GM12878 (cell line): ENCODE measurements around the gene ELL2. TPM values are rescaled to one million over a fixed set of nuclear protein-coding genes. Genes with fewer than 3 reads are reported as not detected.

Source experiments
- ATAC-seq: fragments of 200-7000 bp; cut with Tn5 transposase; 3 replicates; pipeline ENCODE4 v1.9.1; 2020; ENCODE audit warnings: mild to moderate bottlenecking, moderate library complexity
- BruUV-seq: library from RNA; stranded (reverse); fragments of 400-500 nt; replicated peaks from 2 replicates; lab custom pipeline; 2021; lab: Mats Ljungman, UMichigan
- CTCF ChIA-PET: fragments of 300-600 bp; sonication (Branson Sonifier 250); formaldehyde crosslinking; extraction: SDS; loops from one replicate; lab custom pipeline; 2021; ENCODE audit warnings: inconsistent platforms; lab: Yijun Ruan, JAX
- POLR2A ChIA-PET: fragments of 350-600 bp; formaldehyde crosslinking; extraction: SDS; loops from one replicate; lab custom pipeline; 2021; ENCODE audit warnings: inconsistent platforms; lab: Charles Lee
- RAD21 ChIA-PET: fragments of 300-600 bp; sonication (Branson Sonifier 250); formaldehyde crosslinking; loops from one replicate; lab custom pipeline; 2023; ENCODE audit warnings: antibody characterized with exemption; ENCODE audit not compliant: unreplicated experiment; lab: Charles Lee
- SMC1A ChIA-PET: fragments of 300-600 bp; sonication (Branson Sonifier 250); formaldehyde crosslinking; loops from one replicate; lab custom pipeline; 2023; ENCODE audit not compliant: unreplicated experiment, uncharacterized antibody; lab: Charles Lee
- DNase-seq: peaks from one replicate; pipeline ENCODE4 v3.0.0-alpha.2; 2011; ENCODE audit warnings: low read depth, low spot score
- FAIRE-seq: peaks from 3 replicates; lab custom pipeline; 2011; peaks lifted over from hg19 to GRCh38; lab: Jason Lieb, UNC
- H2AFZ ChIP-seq: 2 replicates; pipeline ENCODE4 v1.6.0; 2011; ENCODE audit warnings: low read depth, low read length, control low read depth; ENCODE audit not compliant: control insufficient read depth
- H3K27ac ChIP-seq: 2 replicates; pipeline ENCODE4 v1.5.1; 2011; ENCODE audit warnings: control low read depth; ENCODE audit not compliant: control insufficient read depth, insufficient read depth
- H3K27me3 ChIP-seq, 2 experiments: replicated peaks in 1 of 2; 2 replicates each; pipeline versions ENCODE4 v1.6.0 to v1.6.1; 2011; ENCODE audit warnings: low read length in 1 of 2; ENCODE audit not compliant: control insufficient read depth in 2 of 2, insufficient read depth in 2 of 2
- H3K36me3 ChIP-seq, 2 experiments: 2 replicates each; pipeline ENCODE4 v1.5.1; 2011; ENCODE audit warnings: low read length in 1 of 2; ENCODE audit not compliant: control insufficient read depth in 2 of 2, insufficient read depth in 2 of 2
- H3K4me1 ChIP-seq: 2 replicates; pipeline ENCODE4 v1.6.1; 2011; ENCODE audit warnings: mild to moderate bottlenecking, low read length, moderate library complexity, mixed read lengths; ENCODE audit not compliant: control insufficient read depth, insufficient read depth
- H3K4me2 ChIP-seq: 2 replicates; pipeline ENCODE4 v1.6.0; 2011; ENCODE audit warnings: control low read depth; ENCODE audit not compliant: control insufficient read depth, insufficient read depth
- H3K4me3 ChIP-seq: fragments of 200-600 bp; sonication (generic); 2 replicates; pipeline ENCODE4 v1.5.1; 2016
- H3K79me2 ChIP-seq: 2 replicates; pipeline ENCODE4 v1.6.0; 2011; ENCODE audit warnings: low read length; ENCODE audit not compliant: control insufficient read depth, insufficient read depth
- H3K9ac ChIP-seq: 2 replicates; pipeline ENCODE4 v1.8.0; 2011; ENCODE audit warnings: low read length, control low read depth, mixed read lengths; ENCODE audit not compliant: control insufficient read depth, insufficient read depth
- H3K9me3 ChIP-seq: replicated peaks from 3 replicates; pipeline ENCODE4 v1.5.1; 2011; ENCODE audit warnings: mild to moderate bottlenecking, low read length; ENCODE audit not compliant: control insufficient read depth, insufficient read depth
- H4K20me1 ChIP-seq: 2 replicates; pipeline ENCODE4 v1.6.0; 2011; ENCODE audit not compliant: control insufficient read depth, insufficient read depth
- ATF3 ChIP-seq: IDR thresholded peaks from 2 replicates; pipeline ENCODE4 v1.6.1; 2011; ENCODE audit warnings: low read depth, mild to moderate bottlenecking, low read length, moderate library complexity, borderline replicate concordance; ENCODE audit errors: extremely low read depth
- ATF7 ChIP-seq: fragments of 450-650 bp; IDR thresholded peaks from 2 replicates; pipeline ENCODE4 v1.6.1; 2016; ENCODE audit warnings: low read depth, mild to moderate bottlenecking
- BMI1 ChIP-seq: fragments of 450-650 bp; IDR thresholded peaks from 2 replicates; pipeline ENCODE4 v1.6.1; 2016; ENCODE audit warnings: mild to moderate bottlenecking, moderate library complexity, borderline replicate concordance
- EZH2 ChIP-seq: IDR thresholded peaks from 2 replicates; pipeline ENCODE4 v1.6.1; 2012; ENCODE audit warnings: low read depth, mild to moderate bottlenecking, control low read depth, inconsistent platforms, low read length, borderline replicate concordance; ENCODE audit not compliant: control insufficient read depth
- FOXK2 ChIP-seq: fragments of 450-650 bp; IDR thresholded peaks from 2 replicates; pipeline ENCODE4 v1.6.1; 2017; ENCODE audit warnings: mild to moderate bottlenecking, moderate library complexity
- HDAC2 ChIP-seq: fragments of 200-600 bp; sonication (generic); IDR thresholded peaks from 2 replicates; pipeline ENCODE4 v1.6.1; 2017
- MEF2A ChIP-seq: IDR thresholded peaks from 2 replicates; pipeline ENCODE4 v1.6.1; 2011; ENCODE audit warnings: low read depth, mild to moderate bottlenecking, low read length, moderate library complexity; ENCODE audit not compliant: insufficient read depth
- RB1 ChIP-seq: fragments of 450-650 bp; formaldehyde crosslinking; IDR thresholded peaks from 2 replicates; pipeline ENCODE4 v1.6.1; 2017; ENCODE audit warnings: mild to moderate bottlenecking, borderline replicate concordance
- SIN3A ChIP-seq: IDR thresholded peaks from 2 replicates; pipeline ENCODE4 v1.6.1; 2012; ENCODE audit warnings: low read depth, low read length, improper control_type of control experiment
- SIX5 ChIP-seq: IDR thresholded peaks from 2 replicates; pipeline ENCODE4 v1.6.1; 2011; ENCODE audit warnings: mild to moderate bottlenecking, low read depth, low read length, moderate library complexity; ENCODE audit not compliant: severe bottlenecking
- TCF7 ChIP-seq: IDR thresholded peaks from 2 replicates; pipeline ENCODE4 v1.6.1; 2014; ENCODE audit warnings: antibody characterized with exemption, borderline replicate concordance
- ZNF24 ChIP-seq: fragments of 450-650 bp; IDR thresholded peaks from 2 replicates; pipeline ENCODE4 v1.6.1; 2017; ENCODE audit warnings: antibody characterized with exemption, mild to moderate bottlenecking
- WGBS: methylation state at CpG from one replicate; pipeline ENCODE4 v1.1.6; 2016; ENCODE audit warnings: low lambda C conversion rate; ENCODE audit not compliant: insufficient replicate concordance, insufficient coverage; ENCODE audit errors: missing lambda C conversion rate; 5-methylcytosine and 5-hydroxymethylcytosine counted together
- in situ Hi-C: fragments of 300-500 bp; cut with MboI; formaldehyde crosslinking; loops from 9 replicates; pipeline ENCODE4 v1.14.3; 2018; ENCODE audit warnings: mixed read lengths
- intact Hi-C: fragments of 100-400 bp; cut with micrococcal nuclease; formaldehyde crosslinking; loops from one replicate; pipeline ENCODE4 v1.14.2; 2022; ENCODE audit not compliant: unreplicated experiment
- polyA plus RNA-seq, 11 experiments: library from polyadenylated mRNA; depleted of rRNA in 4 of 11; unstranded in 6 of 11; stranded (reverse) in 5 of 11; fragments of >200 nt; fragmentation: Nextera tagmentation in 4 of 11; fragmentation: Illumina TruSeq in 1 of 11; extraction: Ambion mirVana in 4 of 11; extraction: Trizol in 1 of 11; gene quantifications; 1 replicate in 1 of 11; 2 replicates in 10 of 11; pipeline versions ENCODE4 v1.2.1 to v1.2.3, GENCODE V29; 2011 to 2016; ENCODE audit warnings: inconsistent platforms in 2 of 11, missing spikeins in 2 of 11, low read depth in 1 of 11
- total RNA-seq, 4 experiments: library from RNA; depleted of rRNA in 3 of 4; stranded (reverse); fragments of >200 nt in 3 of 4; fragmentation: Illumina TruSeq in 1 of 4; extraction: Trizol in 1 of 4; gene quantifications; 2 replicates each; pipeline versions ENCODE4 v1.2.1 to v1.2.3, GENCODE V29; 2013 to 2021

ELL2 gene
- total and polyA plus RNA-seq, 10 of the 15 experiments (the other 5 are each of a cell fraction or from before 2014, with no cell fraction given), result 24.2 to 91.4 (median 57.4) TPM

- intact Hi-C loops (loop anchor here (5.0 to 10.0 kb wide), 2 partner anchors 291 to 563 kb away; partner anchors contain the start of genes ARSK and SKIC3), in situ Hi-C loops (loop anchor here (5.0 kb wide), 2 partner anchors 68 to 183 kb away; no protein-coding TSS in a partner anchor)
Measured at GRCh38 chr5:95845391-95845790, 116.3 kb downstream of the ELL2 start.

More at GRCh38 chr5:95845391-95845790, 116.3 kb downstream of the ELL2 start:
- Histone ChIP-seq H3K4me2 (no peak overlapping the region), H3K79me2 (no peaks in the 10 kb centered on the region), H3K9ac (no peak overlapping the region), H3K4me1 (peaks cover 23% of the 10 kb centered on the region), H2AFZ (no peak overlapping the region), H3K4me3 (no peak overlapping the region), H3K9me3 (no peaks in the 10 kb centered on the region), H3K27me3 (no peaks in the 10 kb centered on the region), H4K20me1 (no peaks in the 10 kb centered on the region), H3K27ac (no peak overlapping the region), H3K36me3 (no peaks in the 10 kb centered on the region)
- ChIA-PET SMC1A (interaction anchor here (1.2 to 21.9 kb wide), 11 partner anchors 26 to 201 kb away, joined by 4 to 622 read pairs (median 22); partner anchors contain the start of genes GLRX and RFESD), CTCF (interaction anchor here (0.7 to 20.1 kb wide), 10 partner anchors 9 to 493 kb away, joined by 3 to 653 read pairs (median 26); partner anchors contain the start of gene RFESD), POLR2A (no interaction called here), RAD21 (interaction anchor here (0.6 to 11.1 kb wide), 6 partner anchors 64 to 201 kb away, joined by 3 to 209 read pairs (median 26); partner anchors contain the start of gene RFESD)
- DNase-seq (no peak), ATAC-seq (no peak), FAIRE-seq (no peak)
- no TSS peak for BruUV-seq
- 73% methylated on average over 3 of the region's 3 CpGs for WGBS
- TF ChIP-seq MEF2A (no peak), FOXK2 (no peak), HDAC2 (no peak), ATF7 (no peak), SIN3A (no peak), RB1 (no peak), TCF7 (no peak), SIX5 (no peak), ATF3 (no peak), BMI1 (no peak), ZNF24 (no peak), EZH2 (no peak)
